Measurements from ENCODE around the gene ZNF160. TPM values are rescaled to one million over a fixed set of nuclear protein-coding genes. Genes with fewer than 3 reads are reported as not detected.

ZNF160 gene
- total and polyA plus RNA-seq, 2 of the 8 experiments (the other 6 are each of a cell fraction or from before 2014, with no cell fraction given): 15.8 to 31.2 TPM

- TF ChIP-seq USF2 (IDR thresholded peaks at IDR 0.05; ENCODE audit: low read length): no peak
- TF ChIP-seq YY1 (IDR thresholded peaks at IDR 0.05; ENCODE audit: low read depth, low read length): no peak
- no peak for TF ChIP-seq CEBPB (IDR thresholded peaks at IDR 0.05; ENCODE audit: low read depth, low read length)
- no peak for TF ChIP-seq TCF12 (IDR thresholded peaks at IDR 0.05; ENCODE audit: low read depth, low read length)
- TF ChIP-seq BCL11A (IDR thresholded peaks at IDR 0.05; ENCODE audit: low read depth in 2 of 2, low read length in 2 of 2): no peak
- TF ChIP-seq HDAC6 (IDR thresholded peaks at IDR 0.05; ENCODE audit: low read depth, low read length): no peak
- no peak for TF ChIP-seq EZH2 (IDR thresholded peaks at IDR 0.05; ENCODE audit: low read depth, low read length, severe bottlenecking)
Observed at GRCh38 chr19:53102206-53102755, 941 bp downstream of the ZNF160 start (continued).

Measured in H1 (cell line).